CD4-positive, alpha-beta T cell (primary cell): ENCODE data around the gene TEAD4. TPM values are rescaled to one million over a fixed set of nuclear protein-coding genes. Genes with fewer than 3 reads are reported as not detected.

Source experiments
- ATAC-seq: fragments of 200-7000 bp; cut with Tn5 transposase; one replicate; pipeline ENCODE4 v1.10.0; 2022; ENCODE audit warnings: mild to moderate bottlenecking; ENCODE audit not compliant: poor library complexity
- CTCF ChIA-PET: fragments of 350-600 bp; sonication (Branson Sonifier 250); formaldehyde crosslinking; loops from one replicate; lab custom pipeline; 2021; ENCODE audit warnings: antibody characterized with exemption, inconsistent platforms; lab: Charles Lee
- POLR2A ChIA-PET: fragments of 350-600 bp; sonication (Branson Sonifier 250); formaldehyde crosslinking; loops from one replicate; lab custom pipeline; 2021; ENCODE audit warnings: antibody characterized with exemption, inconsistent platforms; lab: Charles Lee
- DNase-seq, 14 experiments: peaks; one replicate each; pipeline ENCODE4 v3.0.0-alpha.2; 2013 to 2020; ENCODE audit warnings: mixed read lengths in 2 of 14
- H3K27ac ChIP-seq, 2 donors: one replicate each; pipeline versions ENCODE4 v1.5.1 to v1.7.0; 2013; ENCODE audit warnings: low read length in 2 of 2, low read depth in 1 of 2, mild to moderate bottlenecking in 1 of 2
- H3K27me3 ChIP-seq, 2 experiments: 1 replicate in 1 of 2; 2 replicates in 1 of 2; pipeline versions ENCODE4 v1.6.1 to v1.7.0; 2013; ENCODE audit warnings: low read length in 2 of 2, control low read depth in 1 of 2, mild to moderate bottlenecking in 1 of 2, moderate library complexity in 1 of 2; ENCODE audit not compliant: insufficient read depth in 2 of 2, control insufficient read depth in 1 of 2
- H3K36me3 ChIP-seq: one replicate; pipeline ENCODE4 v1.6.1; 2013; ENCODE audit warnings: low read length, control low read depth; ENCODE audit not compliant: insufficient read depth
- H3K4me1 ChIP-seq: one replicate; pipeline ENCODE4 v1.6.1; 2013; ENCODE audit warnings: low read length, control low read depth; ENCODE audit not compliant: insufficient read depth
- H3K4me3 ChIP-seq: one replicate; pipeline ENCODE4 v1.5.1; 2013; ENCODE audit warnings: mild to moderate bottlenecking, low read length, moderate library complexity
- H3K9me3 ChIP-seq, 2 experiments: 1 replicate in 1 of 2; 2 replicates in 1 of 2; pipeline versions ENCODE4 v1.6.1 to v1.7.0; 2013; ENCODE audit warnings: low read length in 2 of 2, mild to moderate bottlenecking in 2 of 2, control low read depth in 1 of 2, moderate library complexity in 1 of 2; ENCODE audit not compliant: control insufficient read depth in 1 of 2, insufficient read depth in 1 of 2
- H3K27ac Mint-ChIP-seq: one replicate; pipeline ENCODE4 v1.8.0; 2020; ENCODE audit warnings: mixed read lengths
- H3K27me3 Mint-ChIP-seq: one replicate; pipeline ENCODE4 v1.8.0; 2021; ENCODE audit warnings: mixed read lengths
- H3K36me3 Mint-ChIP-seq: one replicate; pipeline ENCODE4 v1.8.0; 2021; ENCODE audit warnings: low read depth, mixed read lengths
- H3K4me1 Mint-ChIP-seq: one replicate; pipeline ENCODE4 v1.8.0; 2021; ENCODE audit warnings: low read depth, mixed read lengths
- H3K4me3 Mint-ChIP-seq: one replicate; pipeline ENCODE4 v1.8.0; 2020; ENCODE audit warnings: mild to moderate bottlenecking, mixed read lengths
- H3K9me3 Mint-ChIP-seq: one replicate; pipeline ENCODE4 v1.8.0; 2020; ENCODE audit warnings: mixed read lengths
- CTCF ChIP-seq: fragments of 200-600 bp; IDR thresholded peaks from one replicate; pipeline ENCODE4 v1.8.0; 2022; ENCODE audit warnings: antibody characterized with exemption, mild to moderate bottlenecking
- intact Hi-C, 2 experiments: fragments of 100-400 bp; cut with DNase I in 1 of 2; cut with micrococcal nuclease in 1 of 2; formaldehyde crosslinking; loops; one replicate each; pipeline versions ENCODE4 v1.15.1 to v1.9.0; 2023 to 2025; cut with DNase I, micrococcal nuclease
- total RNA-seq, 174 experiments: library from RNA in 2 of 174; stranded (reverse) in 2 of 174; gene quantifications; one replicate each; pipeline ENCODE4 v1.2.3 and lab custom pipeline; 2021 to 2026

Gene TEAD4
- total RNA-seq, 2 experiments from 2014 or later: not detected

GRCh38 chr12:2957816-2958431 is 1.3 kb upstream of the TEAD4 start:
- Histone ChIP-seq H3K36me3 (no peaks in the 10 kb centered on the region), H3K9me3 (peaks cover 0 to 4% of the 10 kb centered on the region in 2 experiments), H3K4me3 (no peak overlapping the region), H3K27me3 (peaks cover 35 to 45% of the 10 kb centered on the region in 2 experiments), H3K4me1 (peaks cover 10% of the 10 kb centered on the region), H3K27ac (no peak overlapping the region)
- H3K4me3 Mint-ChIP-seq: no peak overlapping the region
- intact Hi-C loops: no loop called here
- no peaks in the 10 kb centered on the region for H3K36me3 Mint-ChIP-seq
- no peak for ATAC-seq
- H3K9me3 Mint-ChIP-seq: no peaks in the 10 kb centered on the region
- CTCF ChIA-PET: no interaction called here
- H3K27ac Mint-ChIP-seq: no peak overlapping the region
- peaks cover 50% of the 10 kb centered on the region for H3K27me3 Mint-ChIP-seq
- peaks cover 16% of the 10 kb centered on the region for H3K4me1 Mint-ChIP-seq
- TF ChIP-seq CTCF: no peak
- DNase-seq: no peak
- POLR2A ChIA-PET: no interaction called here

GRCh38 chr12:2958432-2959191 is 585 bp upstream of the TEAD4 start:
- ATAC-seq: no peak
- H3K4me1 ChIP-seq: peaks cover 10% of the 10 kb centered on the region
- POLR2A ChIA-PET: no interaction called here
- peaks cover 0 to 4% of the 10 kb centered on the region in 2 experiments for H3K9me3 ChIP-seq
- Mint-ChIP-seq H3K36me3 (no peaks in the 10 kb centered on the region), H3K27me3 (peaks cover 57% of the 10 kb centered on the region), H3K4me3 (peak overlapping the region; percentile 72), H3K27ac (no peak overlapping the region), H3K9me3 (no peaks in the 10 kb centered on the region), H3K4me1 (peaks cover 16% of the 10 kb centered on the region)
- intact Hi-C loops: no loop called here
- H3K27me3 ChIP-seq: peaks cover 41 to 52% of the 10 kb centered on the region in 2 experiments
- no peak for TF ChIP-seq CTCF
- no peak overlapping the region for H3K27ac ChIP-seq
- H3K36me3 ChIP-seq: no peaks in the 10 kb centered on the region
- CTCF ChIA-PET: no interaction called here
- no peak for DNase-seq
- H3K4me3 ChIP-seq: no peak overlapping the region

GRCh38 chr12:2959505-2960389 is 550 bp downstream of the TEAD4 start:
- H3K9me3 Mint-ChIP-seq: no peaks in the 10 kb centered on the region
- Histone ChIP-seq H3K36me3 (no peaks in the 10 kb centered on the region), H3K27me3 (peaks cover 46 to 60% of the 10 kb centered on the region in 2 experiments), H3K9me3 (peaks cover 0 to 4% of the 10 kb centered on the region in 2 experiments), H3K4me1 (peaks cover 10% of the 10 kb centered on the region), H3K4me3 (no peak overlapping the region), H3K27ac (no peak overlapping the region)
- peaks cover 16% of the 10 kb centered on the region for H3K4me1 Mint-ChIP-seq
- H3K36me3 Mint-ChIP-seq: no peaks in the 10 kb centered on the region
- no peak overlapping the region for H3K27ac Mint-ChIP-seq
- DNase-seq: no peak
- H3K27me3 Mint-ChIP-seq: peaks cover 64% of the 10 kb centered on the region
- ChIA-PET POLR2A (no interaction called here), CTCF (no interaction called here)
- H3K4me3 Mint-ChIP-seq: no peak overlapping the region
- intact Hi-C loops: no loop called here
- no peak for TF ChIP-seq CTCF
- ATAC-seq: no peak
